Cardiac fibroblast (primary cell): ENCODE data around the gene LAMP1.

Experiments
- DNase-seq, 2 donors: peaks; one replicate each; pipeline versions ENCODE4 v3.0.0 to v3.0.0-alpha.2; 2010; ENCODE audit warnings: low read depth in 2 of 2
- H3K4me3 ChIP-seq, 2 donors: replicated peaks in 1 of 2; 1 replicate in 1 of 2; 2 replicates in 1 of 2; pipeline ENCODE4 v1.5.1; 2011; ENCODE audit warnings: low read depth in 2 of 2, low read length in 2 of 2, mild to moderate bottlenecking in 2 of 2, moderate library complexity in 1 of 2
- TF ChIP-seq, protein P1 (sequence below): IDR thresholded peaks from one replicate; pipeline ENCODE4 v1.5.1; 2011; ENCODE audit warnings: low read depth, mild to moderate bottlenecking, low read length, inconsistent platforms

Gene LAMP1

DNA sequence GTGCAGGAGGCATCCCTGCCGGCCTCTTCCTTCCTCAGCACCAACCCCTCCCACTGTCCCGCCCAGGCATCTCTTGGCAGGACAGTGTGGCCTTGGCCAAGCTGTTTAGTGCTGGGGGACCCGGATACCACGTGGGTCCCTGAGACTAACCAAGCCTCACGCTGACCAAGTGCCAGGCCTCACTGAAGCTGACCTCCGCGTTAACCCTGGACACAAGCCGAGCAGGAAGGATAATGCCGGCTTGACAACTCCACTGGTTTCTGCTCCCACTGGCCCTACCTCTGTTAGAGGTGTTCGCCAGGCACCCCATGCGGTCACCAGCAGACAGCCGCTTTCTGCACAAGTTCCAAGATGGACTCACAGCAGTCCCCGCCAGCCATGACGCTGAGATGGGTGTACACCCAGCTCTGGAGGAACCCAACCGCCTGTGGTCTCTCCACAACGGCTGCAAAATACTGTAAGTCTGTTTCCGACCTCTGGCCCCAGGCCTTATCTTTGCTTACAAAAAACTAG lies 54.5 kb downstream of the LAMP1 start:
- no peak for DNase-seq
- TF ChIP-seq, protein P1, sequence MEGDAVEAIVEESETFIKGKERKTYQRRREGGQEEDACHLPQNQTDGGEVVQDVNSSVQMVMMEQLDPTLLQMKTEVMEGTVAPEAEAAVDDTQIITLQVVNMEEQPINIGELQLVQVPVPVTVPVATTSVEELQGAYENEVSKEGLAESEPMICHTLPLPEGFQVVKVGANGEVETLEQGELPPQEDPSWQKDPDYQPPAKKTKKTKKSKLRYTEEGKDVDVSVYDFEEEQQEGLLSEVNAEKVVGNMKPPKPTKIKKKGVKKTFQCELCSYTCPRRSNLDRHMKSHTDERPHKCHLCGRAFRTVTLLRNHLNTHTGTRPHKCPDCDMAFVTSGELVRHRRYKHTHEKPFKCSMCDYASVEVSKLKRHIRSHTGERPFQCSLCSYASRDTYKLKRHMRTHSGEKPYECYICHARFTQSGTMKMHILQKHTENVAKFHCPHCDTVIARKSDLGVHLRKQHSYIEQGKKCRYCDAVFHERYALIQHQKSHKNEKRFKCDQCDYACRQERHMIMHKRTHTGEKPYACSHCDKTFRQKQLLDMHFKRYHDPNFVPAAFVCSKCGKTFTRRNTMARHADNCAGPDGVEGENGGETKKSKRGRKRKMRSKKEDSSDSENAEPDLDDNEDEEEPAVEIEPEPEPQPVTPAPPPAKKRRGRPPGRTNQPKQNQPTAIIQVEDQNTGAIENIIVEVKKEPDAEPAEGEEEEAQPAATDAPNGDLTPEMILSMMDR: no peak
- H3K4me3 ChIP-seq: no peak overlapping the region

- no peak overlapping the region for H3K4me3 ChIP-seq
- TF ChIP-seq, protein P1: no peak
- DNase-seq: no peak
These were observed 56.2 kb downstream of the LAMP1 start for GRCh38 chr13:113353254-113353653.

GRCh38 chr13:113354831-113355610 lies 58.0 kb downstream of the LAMP1 start:
- no peak overlapping the region for H3K4me3 ChIP-seq
- TF ChIP-seq, protein P1: no peak
- DNase-seq: no peak

- TF ChIP-seq, protein P1: no peak
- no peak for DNase-seq
- no peak overlapping the region for H3K4me3 ChIP-seq
These were observed 58.6 kb downstream of the LAMP1 start for GRCh38 chr13:113355621-113356020.

- no peak for DNase-seq
- TF ChIP-seq, protein P1: no peak
- no peak overlapping the region for H3K4me3 ChIP-seq
These were observed 59.6 kb downstream of the LAMP1 start for GRCh38 chr13:113356596-113356995.

- TF ChIP-seq, protein P1: no peak
- no peak overlapping the region for H3K4me3 ChIP-seq
- peak in 1 of 2 donors; percentile 73 for DNase-seq
These were observed 60.5 kb downstream of the LAMP1 start for GRCh38 chr13:113357529-113357928.

- TF ChIP-seq, protein P1: no peak
- DNase-seq: no peak
- no peak overlapping the region for H3K4me3 ChIP-seq
These were observed 61.7 kb downstream of the LAMP1 start for GRCh38 chr13:113358653-113359190.
